ENCODE measurements around the gene DSCAM. TPM values are rescaled to one million over a fixed set of nuclear protein-coding genes. Genes with fewer than 3 reads are reported as not detected.

DSCAM gene
- total RNA-seq, 1 donor from 2014 or later = 0.06 TPM

DNA sequence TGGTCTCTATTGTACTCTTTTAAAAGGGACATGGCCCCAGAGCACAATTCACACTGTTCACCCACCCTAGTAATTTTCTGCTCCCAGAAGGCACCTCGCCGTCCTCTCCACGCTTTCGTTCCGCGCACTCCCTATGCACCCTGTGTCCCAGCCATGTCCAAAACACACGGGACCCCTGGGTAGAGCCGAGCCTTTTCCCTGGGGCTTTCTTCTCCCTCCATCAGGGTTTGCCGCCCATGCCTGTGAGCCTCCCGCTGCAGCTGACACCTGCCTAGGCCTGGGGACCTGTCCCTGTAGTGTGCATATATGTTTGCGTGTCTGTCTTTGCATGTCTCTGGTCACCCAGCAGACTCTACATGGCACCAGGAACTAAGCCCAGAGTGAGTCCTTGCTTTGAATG lies 677.0 kb downstream of the DSCAM start:
- DNase-seq (ENCODE audit: low read depth) = no peak
- TF ChIP-seq, protein P1, sequence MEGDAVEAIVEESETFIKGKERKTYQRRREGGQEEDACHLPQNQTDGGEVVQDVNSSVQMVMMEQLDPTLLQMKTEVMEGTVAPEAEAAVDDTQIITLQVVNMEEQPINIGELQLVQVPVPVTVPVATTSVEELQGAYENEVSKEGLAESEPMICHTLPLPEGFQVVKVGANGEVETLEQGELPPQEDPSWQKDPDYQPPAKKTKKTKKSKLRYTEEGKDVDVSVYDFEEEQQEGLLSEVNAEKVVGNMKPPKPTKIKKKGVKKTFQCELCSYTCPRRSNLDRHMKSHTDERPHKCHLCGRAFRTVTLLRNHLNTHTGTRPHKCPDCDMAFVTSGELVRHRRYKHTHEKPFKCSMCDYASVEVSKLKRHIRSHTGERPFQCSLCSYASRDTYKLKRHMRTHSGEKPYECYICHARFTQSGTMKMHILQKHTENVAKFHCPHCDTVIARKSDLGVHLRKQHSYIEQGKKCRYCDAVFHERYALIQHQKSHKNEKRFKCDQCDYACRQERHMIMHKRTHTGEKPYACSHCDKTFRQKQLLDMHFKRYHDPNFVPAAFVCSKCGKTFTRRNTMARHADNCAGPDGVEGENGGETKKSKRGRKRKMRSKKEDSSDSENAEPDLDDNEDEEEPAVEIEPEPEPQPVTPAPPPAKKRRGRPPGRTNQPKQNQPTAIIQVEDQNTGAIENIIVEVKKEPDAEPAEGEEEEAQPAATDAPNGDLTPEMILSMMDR (conservative IDR thresholded peaks at IDR 0.05; ENCODE audit: low read depth, low read length) = no peak
- no peak overlapping the region for H3K4me3 ChIP-seq (ENCODE audit: low read depth, low read length)

DNA sequence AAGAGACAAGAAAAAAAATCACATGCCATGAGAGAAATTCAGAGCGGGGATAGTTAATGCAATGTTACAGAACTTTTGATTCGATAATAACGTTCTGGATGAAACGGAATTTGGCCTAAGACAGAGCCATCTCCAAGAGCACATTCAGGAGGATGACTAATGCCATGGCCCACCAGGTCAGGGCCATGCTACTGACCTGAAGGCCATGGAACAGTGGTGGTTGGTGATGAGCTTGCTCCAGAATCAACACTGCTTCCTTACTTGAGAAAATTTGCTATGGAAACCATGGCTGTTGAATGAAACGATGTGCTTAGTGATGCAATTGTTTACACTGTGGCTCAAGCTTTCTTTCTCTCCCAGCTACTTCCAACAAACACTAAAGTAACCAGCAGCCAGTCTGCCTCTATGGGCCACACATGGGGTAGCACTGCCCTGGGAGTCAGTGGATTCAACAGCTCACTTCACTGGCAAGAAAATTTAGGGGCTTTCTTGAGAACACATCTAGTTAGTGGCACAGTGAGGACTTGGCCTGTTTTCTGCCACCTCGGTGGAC lies 680.6 kb downstream of the DSCAM start:
- no peak overlapping the region for H3K4me3 ChIP-seq (ENCODE audit: low read depth, low read length)
- DNase-seq (ENCODE audit: low read depth) = no peak
- TF ChIP-seq, protein P1 (conservative IDR thresholded peaks at IDR 0.05; ENCODE audit: low read depth, low read length) = no peak

DNA sequence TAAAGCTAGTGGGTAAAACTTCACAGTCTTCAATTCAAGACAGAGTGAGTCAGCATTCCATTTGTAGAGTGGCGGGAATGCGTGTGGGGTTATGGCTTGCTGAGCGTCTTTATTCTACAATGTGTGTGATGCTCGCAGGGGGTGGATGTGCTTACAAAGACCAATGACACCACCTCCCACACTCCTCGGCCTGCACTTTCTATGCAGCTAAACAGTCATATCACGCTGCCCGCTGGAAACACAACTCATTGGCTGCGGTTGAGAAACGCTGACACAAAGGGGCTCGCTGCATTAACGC lies 681.2 kb downstream of the DSCAM start:
- no peak for DNase-seq (ENCODE audit: low read depth)
- TF ChIP-seq, protein P1 (conservative IDR thresholded peaks at IDR 0.05; ENCODE audit: low read depth, low read length) = no peak
- no peak overlapping the region for H3K4me3 ChIP-seq (ENCODE audit: low read depth, low read length)

DNA sequence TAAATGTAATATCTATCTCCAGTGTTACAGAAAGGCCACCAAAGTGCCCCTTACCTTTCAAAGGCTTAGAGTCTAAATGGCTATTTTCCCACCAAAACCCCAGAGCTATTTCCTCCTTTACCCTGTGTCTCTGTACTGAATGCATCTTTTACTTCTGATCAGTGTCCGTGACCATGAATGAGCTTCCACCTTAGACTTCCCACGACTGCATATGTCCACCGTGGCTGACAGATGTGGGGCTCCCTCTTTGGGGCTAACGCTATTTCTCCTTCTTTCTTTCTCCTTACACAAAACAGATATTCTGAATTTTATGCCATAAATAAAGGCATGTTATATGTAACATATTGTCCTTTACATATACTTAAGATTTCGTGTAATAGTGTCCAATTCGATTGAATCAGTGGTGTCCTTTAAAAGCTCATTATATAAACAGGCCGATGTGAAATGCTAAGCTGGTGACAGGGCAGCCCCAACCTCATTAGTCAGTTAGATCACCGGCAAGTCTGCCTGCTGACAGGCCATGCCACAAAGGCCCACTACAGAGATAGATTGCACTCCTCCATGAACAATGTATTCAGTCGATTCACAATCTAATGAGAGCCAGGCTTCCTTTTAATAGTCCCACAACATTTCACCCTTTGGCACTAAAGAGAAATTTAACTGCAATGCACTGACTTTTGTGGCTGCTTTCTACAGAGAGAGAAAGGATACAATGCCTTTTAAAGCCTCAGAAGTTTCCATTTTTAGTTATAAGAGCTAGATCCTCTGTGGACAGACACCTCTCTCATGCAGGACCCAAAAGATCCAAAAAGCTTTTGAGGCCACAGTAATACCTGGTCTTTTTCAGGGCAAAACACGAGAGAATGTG lies 681.8 kb downstream of the DSCAM start:
- TF ChIP-seq, protein P1 (conservative IDR thresholded peaks at IDR 0.05; ENCODE audit: low read depth, low read length) = no peak
- no peak overlapping the region for H3K4me3 ChIP-seq (ENCODE audit: low read depth, low read length)
- no peak for DNase-seq (ENCODE audit: low read depth)

DNA sequence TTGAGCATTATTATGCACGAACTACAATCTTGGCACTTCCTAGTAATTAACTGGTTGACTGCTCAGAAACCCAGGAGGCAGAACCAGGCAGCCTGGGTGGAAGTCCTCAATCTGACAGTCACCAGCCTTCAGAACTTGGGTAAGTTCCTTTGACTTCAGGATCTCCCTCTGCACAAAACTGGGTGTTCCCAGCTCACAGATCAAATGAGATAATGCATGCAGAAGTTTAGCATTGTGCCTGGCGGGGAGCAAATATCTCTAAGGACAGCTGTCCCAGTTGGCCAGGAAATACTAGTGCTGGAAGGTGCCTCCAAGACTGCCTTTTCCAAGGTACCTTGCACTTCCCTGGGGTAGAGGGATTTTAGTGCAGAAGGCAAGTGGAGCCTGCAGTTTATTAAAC lies 684.9 kb downstream of the DSCAM start:
- no peak overlapping the region for H3K4me3 ChIP-seq (ENCODE audit: low read depth, low read length)
- no peak for DNase-seq (ENCODE audit: low read depth)
- TF ChIP-seq, protein P1 (conservative IDR thresholded peaks at IDR 0.05; ENCODE audit: low read depth, low read length) = no peak

DNA sequence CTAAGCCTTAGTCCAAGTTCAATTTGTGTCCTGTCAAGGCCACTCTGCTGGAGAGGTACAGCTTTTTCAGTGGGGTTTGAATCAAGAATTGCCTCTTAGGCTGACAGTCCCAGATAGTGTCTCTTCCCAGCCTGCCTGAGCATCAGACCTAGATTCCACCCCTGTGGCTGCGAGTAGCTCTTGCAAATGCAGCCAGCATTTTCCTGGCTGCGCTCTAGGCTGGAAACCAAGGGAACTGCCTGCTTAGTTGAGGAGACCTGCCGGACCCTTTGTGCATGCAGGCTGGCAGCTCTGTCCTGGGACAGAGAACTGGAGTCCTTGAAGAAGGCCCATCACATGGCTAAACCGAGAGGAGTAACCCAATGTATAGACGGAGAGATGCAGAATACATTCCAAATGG lies 686.0 kb downstream of the DSCAM start:
- no peak overlapping the region for H3K4me3 ChIP-seq (ENCODE audit: low read depth, low read length)
- TF ChIP-seq, protein P1 (conservative IDR thresholded peaks at IDR 0.05; ENCODE audit: low read depth, low read length) = no peak
- DNase-seq (ENCODE audit: low read depth) = no peak

DNA sequence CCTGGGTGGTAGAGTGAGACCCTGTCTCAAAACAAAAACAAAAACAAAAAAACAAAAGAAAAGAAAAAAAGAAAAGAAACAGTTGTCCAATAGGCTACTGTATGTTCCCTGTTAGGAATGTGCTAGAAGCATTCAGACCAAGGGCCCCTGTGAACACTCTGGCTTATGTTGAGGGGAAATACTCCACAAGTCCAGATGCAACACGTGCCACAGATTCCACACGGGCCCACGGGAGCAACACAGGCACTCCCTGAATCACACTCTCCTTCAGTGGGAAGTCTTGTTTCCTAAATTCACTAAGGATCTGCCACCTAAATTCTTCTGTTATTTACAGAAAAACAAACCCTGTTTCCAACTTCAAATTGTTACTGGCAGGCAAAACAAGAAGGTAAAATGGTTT lies 688.6 kb downstream of the DSCAM start:
- DNase-seq (ENCODE audit: low read depth) = no peak
- H3K4me3 ChIP-seq (ENCODE audit: low read depth, low read length) = no peak overlapping the region
- TF ChIP-seq, protein P1 (conservative IDR thresholded peaks at IDR 0.05; ENCODE audit: low read depth, low read length) = no peak

Measured in epithelial cell of proximal tubule (primary cell).